HG03575 (cell line): ENCODE data around the gene COL27A1.
"Not testable (repeated sequence)": the region's sequence is repeated elsewhere in the genome, so short reads cannot be mapped to it uniquely, and the experiment has no call there.

Source experiments
- ATAC-seq: cut with Tn5 transposase; IDR thresholded peaks from one replicate; pipeline ENCODE4 v1.9.1; 2021; ENCODE audit not compliant: unreplicated experiment, insufficient number of reproducible peaks, low FRiP score; ENCODE audit errors: extremely low read depth

Gene COL27A1

DNA sequence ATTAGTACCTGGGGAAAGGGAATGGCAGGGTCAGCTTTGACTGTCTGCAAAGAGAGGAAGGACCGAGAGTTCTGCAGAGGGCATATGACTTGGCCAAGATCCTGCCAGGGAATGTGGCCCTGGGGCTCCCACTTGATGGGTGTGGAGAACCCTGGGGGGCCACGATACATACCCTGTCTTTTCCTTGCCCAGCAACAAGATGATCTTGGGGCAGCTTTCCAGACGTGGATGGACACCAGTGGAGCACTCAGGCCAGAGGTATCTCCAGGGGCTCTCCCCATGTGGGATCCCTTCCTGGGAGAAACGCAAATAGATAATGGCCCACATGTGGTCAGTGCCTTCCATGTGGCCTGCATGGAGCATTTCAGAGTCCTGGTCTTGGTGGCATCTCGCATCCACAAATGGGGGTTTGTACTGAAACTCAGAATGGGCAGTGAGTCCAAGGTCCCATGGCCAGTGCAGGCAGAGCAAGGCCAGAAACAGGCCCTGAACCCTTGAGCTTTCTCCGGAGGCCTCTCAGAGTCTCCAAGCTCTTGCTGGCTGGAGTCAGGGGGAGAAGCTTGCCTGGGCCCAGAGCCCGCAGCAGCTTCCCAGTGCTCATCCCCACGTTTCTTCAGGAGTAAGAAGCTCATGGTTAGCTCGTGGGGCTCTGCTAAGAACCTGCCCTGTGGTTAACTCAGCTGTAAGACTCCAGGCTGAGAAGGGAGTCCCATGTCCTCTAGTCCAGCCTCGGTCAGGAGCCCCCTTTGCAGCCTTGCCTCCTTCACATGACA, 149.3 kb downstream of the COL27A1 start:
- no peak for ATAC-seq

DNA sequence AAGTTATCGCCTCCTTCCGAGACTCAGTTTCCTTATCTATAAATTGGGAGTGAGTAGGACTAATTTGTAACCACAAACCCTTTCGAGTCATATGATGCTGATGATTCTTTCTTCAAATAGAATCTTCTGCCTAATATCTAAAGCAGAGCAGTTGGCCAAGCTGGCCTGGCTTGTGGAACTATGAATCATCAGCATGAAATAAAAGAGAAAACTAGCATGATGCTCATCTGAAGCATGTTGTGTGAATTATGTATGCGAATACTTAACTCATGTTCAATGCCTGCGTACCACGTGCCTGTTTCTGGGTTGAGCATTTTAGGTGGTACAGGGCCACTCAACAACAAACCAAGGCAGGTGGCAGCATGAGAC, 152.5 kb downstream of the COL27A1 start:
- ATAC-seq = no peak

DNA sequence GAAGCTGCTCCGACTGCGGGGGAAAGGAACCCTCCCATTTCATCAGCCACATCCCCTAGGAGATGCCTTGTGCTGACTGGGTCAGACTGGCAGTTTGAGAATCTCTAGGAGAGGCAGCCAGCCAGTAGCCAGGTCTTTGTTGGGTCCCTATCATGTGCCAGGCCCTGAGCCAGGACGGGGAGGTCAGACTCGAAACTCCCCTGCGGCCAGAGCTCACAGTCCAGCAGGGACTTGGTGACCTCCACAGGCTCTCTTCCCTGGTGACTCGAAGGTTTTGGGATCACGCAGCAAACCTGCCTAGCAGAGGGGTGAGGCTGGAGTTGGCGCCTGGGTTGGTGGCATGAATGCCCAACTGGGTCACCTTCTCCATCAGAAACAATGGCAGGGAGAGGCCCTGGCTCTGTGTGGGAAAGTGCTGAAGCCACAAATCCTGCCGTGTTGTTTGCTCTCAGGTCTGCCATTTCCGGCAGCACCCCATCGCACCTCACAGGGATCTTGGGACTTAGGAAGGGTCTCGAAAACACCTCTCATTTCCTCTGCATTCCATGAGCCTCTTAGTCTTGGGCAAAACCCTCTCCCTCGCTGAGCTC, 153.1 kb downstream of the COL27A1 start:
- ATAC-seq = no peak

DNA sequence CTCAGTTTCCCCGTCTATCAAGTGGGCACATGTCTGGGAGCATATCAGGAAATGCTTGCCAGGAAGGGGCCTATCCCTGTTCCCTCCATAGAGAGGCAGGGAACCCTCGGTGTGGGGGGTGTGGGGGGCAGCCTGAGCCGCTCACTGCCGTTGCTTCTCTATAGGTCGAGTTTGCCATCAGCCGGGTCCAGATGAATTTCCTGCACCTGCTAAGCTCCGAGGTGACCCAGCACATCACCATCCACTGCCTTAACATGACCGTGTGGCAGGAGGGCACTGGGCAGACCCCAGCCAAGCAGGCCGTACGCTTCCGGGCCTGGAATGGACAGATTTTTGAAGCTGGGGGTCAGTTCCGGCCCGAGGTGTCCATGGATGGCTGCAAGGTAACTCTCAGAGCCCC, 153.8 kb downstream of the COL27A1 start:
- ATAC-seq = no peak

DNA sequence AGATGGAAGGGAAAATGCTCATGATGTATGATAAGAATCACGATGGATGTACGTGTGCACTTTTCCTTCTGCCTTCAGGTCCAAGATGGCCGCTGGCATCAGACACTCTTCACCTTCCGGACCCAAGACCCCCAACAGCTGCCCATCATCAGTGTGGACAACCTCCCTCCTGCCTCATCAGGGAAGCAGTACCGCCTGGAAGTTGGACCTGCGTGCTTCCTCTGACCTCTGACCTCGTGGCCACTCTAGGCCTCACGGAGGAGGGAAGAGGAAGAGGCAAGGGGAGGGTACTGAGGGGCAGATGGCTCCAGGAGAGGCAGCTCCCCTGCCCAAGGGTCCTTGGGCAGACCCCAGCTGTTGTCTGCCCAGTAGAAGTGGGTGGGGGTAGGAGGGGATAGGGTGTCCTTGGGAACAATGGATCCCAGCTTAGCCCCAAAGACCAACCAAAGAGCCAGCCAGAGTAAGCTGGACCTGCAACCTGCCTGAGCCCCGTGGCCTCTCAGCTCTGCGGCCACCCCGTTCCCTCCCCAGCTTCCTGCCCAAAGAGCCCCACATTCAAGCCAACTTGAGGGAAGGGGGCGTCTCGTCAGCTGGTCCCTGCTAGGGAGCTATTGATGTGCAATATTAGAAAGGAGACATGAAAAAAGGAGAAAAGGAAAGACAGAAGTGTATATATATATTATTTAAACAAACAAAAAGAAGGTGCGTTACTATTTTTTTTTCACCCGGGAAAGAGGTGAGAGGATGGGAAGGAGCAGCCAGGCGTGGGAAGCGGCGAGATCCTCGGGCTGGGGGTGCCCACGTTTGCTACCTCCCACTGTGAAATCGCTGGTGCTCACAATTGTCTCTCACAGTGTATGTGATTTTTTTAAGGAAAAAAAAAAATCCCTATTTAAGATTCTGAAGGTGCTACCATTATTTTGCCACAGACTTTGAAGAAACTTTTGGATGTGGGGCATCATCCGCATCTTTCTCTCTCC, 155.4 kb downstream of the COL27A1 start:
- no peak for ATAC-seq

DNA sequence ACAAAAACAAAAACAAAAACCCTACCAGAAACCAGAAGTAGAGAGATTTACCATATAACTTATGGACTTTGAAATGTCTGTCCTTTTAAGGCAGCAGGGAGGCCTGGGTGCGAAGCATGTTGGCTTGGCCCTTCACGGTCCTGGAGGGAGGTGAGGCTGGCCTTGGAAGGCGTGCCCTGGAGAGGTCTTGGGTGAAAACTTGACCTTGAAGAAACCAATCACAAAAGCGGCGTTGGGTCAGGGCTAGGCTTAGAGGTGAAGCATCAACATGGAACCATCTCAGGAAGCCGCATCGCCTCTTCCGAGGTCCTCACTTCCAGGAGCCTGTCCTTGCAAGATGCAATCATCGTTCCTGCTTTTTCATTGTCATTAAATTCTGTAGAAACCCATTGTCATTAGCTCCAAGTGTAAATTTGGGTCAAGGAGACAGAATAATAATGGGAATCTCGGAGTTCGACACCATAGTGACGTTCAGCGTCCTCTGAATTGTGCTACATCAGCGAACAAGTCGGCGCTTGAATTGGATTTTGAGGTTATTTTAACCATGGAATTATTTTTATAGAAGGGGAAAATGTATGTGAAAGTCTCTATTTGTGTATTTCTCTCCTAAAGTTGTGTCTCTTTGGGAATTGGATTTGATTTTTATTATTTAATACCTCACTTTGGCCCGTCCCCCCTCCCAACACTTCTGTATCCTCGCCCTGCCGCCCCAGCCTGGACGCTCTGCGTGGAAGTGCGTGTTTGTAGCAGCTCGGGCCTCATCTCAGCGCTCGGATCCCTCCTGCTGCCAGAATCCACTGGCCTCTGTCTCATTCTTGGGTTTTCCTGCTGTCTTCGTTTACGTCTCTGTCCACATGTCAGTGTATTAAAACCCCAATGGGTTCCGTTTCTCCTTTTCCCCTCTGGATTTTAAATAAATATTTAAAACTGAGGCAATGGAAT, 156.5 kb downstream of the COL27A1 start:
- no peak for ATAC-seq

DNA sequence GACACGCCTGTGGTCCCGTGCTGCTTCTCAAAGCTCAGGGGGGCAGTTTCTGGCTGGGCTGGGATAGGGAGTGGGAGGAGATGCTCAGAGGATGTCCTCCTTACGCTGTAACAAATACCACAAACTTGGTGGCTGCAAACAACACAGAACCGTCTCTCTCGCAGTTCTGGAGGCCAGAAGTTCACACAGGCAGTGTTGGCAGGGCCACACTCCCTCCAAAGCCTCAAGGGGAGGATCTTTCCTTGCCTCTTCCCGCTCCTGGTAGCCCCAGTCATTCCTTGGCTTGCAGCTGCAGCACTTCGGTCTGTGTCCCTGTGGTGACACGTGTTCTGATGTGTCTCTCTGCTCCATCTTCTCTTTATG, 157.2 kb downstream of the COL27A1 start:
- ATAC-seq = no peak

DNA sequence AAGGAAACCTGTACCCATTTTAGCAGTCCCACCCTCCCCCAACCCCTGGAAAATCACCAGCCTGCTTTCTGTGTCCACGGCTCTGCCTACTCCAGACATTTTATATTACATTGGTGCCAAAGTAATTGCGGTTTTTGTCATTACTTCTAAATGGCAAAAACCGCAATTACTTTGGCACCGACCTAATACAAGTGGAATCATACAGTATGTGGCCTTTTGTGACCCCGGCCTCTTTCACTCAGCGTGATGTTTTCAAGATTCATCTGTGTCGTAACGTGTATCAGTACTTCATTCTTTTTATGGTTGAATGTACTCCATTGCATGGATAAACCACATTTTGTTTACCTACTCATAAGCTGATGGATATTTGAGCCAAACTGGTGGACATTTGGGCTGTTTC, 157.8 kb downstream of the COL27A1 start:
- no peak for ATAC-seq

DNA sequence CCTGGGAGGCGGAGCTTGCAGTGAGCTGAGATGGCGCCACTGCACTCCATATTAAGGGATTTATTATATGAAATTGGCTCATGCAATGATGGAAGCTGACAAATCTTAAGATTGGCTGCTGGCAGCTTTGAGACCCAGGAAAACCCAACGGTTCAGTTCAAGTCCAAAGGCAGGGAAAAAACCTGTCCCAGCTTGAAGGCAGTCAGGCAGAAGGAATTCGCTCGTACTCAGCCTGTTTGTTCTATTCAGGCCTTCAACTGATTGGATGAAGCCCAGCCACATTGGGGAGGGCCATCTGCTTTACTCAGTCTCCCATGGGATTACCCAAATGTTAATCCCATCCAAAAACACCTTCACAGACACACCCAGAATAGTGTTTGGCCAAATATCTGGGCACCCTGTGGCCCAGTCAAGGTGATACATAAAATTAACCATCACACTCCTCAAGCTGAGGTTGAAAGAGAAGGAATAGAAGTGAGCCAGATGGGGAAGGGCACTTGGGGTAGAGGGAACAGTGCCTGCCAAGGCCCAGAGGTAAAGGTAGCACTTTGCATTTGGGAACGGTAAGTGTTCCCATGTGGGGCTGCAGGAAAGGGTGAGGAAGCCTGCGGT, 159.0 kb downstream of the COL27A1 start:
- no peak for ATAC-seq

DNA sequence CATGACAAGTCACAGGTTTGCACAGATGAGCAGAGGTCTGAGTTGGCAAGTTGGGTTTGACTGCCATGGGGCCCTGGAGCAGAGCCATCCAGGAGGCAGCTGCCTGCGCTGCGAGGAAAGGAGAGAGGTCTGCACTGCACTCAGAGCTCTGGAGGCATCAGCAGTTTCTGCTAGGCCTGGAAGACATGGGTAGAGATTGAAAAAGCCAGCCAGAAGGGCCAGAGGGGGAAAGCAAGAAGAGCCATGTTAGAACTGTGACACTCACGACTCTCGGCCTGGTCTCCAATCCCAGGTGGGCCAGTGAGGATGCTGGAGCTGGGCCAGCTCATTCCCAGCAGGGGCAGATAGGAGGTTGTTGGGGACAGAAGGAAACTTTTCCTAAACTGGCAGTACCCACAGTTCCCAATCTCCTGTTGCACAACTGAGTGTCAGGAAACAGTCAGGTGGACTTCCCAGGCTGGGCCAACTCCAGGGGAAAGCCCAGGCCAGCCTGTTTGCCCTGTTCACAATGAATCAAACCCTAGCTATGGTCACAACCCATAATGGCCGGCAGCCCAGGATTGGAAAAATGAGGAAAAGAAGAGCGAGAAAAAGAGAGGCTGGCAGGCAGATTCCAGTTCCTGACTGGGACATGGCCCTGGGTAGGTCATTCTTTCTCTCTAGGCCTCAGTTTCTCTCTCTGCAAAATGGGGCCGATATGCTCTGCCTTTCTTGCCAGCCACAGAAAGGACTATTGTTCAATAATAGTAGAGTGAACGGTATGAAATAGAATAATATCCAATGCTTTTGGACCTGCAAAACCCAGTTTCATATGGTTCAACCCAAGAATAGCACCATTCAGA, 159.8 kb downstream of the COL27A1 start:
- ATAC-seq = no peak

DNA sequence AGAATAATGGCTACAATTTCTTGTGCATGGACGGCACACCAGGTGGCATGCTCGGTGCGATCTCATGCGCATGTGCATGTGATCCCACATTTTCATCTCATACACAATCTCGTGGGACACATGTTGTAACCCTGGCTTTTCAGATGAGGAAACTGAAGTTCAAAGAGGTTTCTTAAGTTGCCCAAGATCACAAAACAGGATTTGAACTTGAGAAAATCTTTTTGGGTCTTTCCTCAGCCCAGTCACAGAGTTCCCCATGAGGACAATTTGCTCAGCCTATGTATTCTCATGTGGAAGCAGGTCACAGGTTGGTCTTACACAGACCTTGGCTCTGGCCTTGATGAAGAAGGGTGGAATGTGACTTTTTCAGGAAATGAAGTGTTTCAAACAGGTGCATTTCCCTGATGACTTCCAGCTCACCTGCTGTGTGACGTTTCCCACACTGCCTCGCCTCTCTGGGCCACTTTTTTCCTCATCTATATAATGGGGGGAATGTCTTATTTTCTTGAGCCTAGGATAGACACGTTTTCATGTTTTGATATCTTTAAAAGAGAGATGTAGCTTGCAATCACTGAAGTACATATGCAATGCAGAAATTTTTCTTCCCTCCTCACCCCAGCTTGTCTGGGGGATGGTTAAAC, 160.5 kb downstream of the COL27A1 start:
- ATAC-seq = no peak

DNA sequence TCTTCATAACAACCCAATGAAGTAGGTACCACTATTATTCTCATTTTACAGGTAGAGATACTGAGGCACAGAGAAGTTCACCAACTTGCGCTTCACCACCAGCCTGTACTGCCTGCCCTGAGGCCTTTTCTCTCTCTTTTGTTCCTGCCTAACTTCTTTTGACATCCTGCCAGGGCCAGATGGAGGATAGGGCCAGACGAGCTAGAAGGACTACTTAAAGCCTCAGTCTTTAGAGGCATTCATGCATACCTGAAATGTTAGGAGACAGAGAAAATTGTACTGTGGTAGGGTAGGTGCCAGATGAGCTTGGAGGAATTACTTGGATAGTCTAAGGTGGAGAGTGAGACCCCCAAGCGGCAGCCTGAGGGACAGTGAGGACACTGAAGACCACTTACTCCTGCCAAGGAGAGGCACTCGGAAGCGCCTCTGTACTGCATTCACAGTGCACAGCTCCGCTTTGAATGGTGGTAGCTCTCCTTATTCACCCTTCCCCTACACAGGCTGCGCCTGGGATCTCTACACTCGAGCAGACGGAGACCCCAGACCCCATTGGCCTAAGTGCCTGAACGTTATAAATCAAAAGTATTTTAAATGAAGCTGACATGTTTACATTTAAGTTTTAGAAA, 161.4 kb downstream of the COL27A1 start:
- ATAC-seq = no peak

DNA sequence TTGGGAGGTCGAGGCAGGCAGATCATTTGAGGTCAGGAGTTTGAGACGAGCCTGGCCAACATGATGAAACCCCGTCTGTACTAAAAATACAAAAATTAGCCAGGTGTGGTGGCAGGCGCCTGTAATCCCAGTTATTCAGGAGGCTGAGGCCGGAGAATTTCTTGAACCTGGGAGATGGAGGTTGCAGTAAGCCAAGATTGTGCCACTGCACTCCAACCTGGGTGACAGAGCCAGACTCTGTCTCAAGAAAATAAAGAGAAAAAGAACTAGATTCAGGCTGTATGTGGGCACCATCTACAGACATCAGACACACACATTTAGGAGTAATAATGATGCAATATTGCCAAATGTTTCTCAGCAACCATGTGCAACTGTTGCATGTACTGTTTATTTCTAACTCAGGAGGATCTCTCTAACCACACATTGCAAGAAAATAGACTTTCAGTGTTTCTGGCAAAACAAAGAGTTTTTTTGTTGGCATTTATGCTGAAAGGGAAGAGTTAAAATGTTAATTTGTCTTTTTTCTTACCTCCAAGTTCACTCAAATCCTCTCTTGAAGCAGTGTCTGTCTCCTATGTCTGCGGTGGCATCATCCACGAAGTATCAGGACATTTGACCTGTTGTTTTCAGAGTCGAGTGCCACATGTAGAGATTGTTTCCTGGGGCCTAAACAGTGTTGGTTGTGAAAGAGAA, 162.5 kb downstream of the COL27A1 start:
- no peak for ATAC-seq

DNA sequence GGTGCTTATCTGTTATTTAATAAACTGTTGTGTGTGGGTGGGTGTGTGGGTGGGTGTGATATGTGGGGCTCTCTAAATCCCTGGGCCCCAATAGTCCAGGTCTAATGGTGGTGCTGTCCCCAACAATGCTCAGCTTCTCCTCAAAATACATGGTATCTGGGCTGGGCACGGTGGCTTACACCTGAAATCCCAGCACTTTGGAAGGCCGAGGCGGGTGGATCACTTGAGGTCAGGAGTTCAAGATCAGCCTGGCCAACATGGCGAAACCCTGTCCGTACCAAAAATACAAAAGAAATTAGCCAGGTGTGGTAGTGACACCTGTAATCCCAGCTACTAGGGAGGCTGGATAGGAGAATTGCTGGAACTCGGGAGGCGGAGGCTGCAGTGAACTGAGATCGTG, 163.1 kb downstream of the COL27A1 start:
- no peak for ATAC-seq

DNA sequence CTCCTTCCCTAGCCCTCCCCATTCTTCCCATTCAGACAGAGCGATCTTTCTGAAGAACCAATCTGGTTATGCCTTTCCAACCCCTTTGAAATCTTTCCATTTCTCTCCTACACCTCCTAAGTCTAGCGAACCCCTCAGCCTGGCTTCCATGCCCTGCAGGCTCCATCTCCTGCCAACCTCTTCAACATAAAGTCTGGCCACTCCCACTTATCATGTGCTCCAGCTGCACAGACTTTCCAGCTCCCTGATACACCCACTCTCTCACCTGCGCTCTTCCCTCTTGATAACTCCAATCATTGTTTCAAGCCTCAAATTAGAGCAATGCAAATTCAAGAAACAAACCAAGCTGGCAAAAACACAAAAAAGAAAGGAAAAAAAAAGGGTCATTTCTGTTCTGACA, 163.8 kb downstream of the COL27A1 start:
- ATAC-seq = no peak

DNA sequence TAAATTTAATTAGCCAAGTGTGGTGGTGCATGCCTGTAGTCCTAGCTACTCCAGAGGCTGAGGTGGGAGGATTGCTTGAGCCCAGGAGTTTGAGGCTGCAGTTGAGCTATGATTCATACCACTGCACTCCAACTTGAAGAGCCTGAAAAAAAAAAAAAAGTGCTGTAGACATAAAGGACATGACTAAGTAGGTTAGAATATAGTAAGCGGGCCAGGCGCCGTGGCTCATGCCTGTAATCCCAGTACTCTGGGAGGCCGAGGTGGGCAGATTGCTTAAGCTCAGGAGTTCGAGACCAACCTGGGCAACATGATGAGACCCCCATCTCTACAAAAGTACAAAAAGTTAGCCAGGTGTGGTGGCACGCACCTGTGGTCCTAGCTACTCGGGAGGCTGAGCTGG, 165.4 kb downstream of the COL27A1 start:
- ATAC-seq = not testable (repeated sequence)
